ENCODE data around the gene PHF2. TPM values are rescaled to one million over a fixed set of nuclear protein-coding genes. Genes with fewer than 3 reads are reported as not detected.

Gene PHF2
- total and polyA plus RNA-seq, 2 of the 8 experiments (the other 6 are each of a cell fraction or from before 2014, with no cell fraction given), result 3.4 to 9.4 TPM

DNA sequence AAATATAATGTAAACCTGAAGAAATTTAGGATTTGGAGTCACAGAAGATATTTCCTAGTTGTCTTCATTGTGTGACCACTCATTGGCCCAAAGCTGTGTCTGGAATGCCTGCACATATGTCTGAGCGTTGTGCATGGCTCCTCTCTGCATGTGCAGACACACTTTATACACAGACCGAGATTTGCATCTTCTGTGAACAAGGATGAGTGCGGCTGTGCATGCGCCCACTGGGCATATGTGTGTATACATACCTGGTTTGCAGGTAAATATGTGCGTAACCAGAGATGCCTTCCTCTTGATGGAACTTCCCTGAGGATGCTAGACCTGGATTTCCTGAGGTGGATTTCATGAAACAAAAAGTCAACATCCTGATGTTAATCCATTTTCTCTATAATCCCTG lies 19.1 kb downstream of the PHF2 start:
- H3K4ac ChIP-seq (replicated peaks; ENCODE audit: insufficient read length, low read depth, low read length), result no peak overlapping the region
- H2BK5ac ChIP-seq (ENCODE audit: low read depth, low read length), result no peak overlapping the region
- peaks cover 0 to 11% of the 10 kb centered on the region in 2 experiments for H4K20me1 ChIP-seq (replicated peaks in 1 of 2; ENCODE audit: control insufficient read depth in 1 of 2, insufficient read depth in 2 of 2, low read length in 2 of 2)
- no peaks in the 10 kb centered on the region for H3K36me3 ChIP-seq (ENCODE audit: control insufficient read depth in 2 of 4, insufficient read depth in 4 of 4, low read length in 3 of 4)
- H4K5ac ChIP-seq (ENCODE audit: insufficient read length, low read depth, low read length), result no peak overlapping the region
- H3K4me2 ChIP-seq (ENCODE audit: insufficient read depth in 1 of 2, low read depth in 2 of 2, low read length in 2 of 2), result no peak overlapping the region
- no peak overlapping the region for H3K14ac ChIP-seq (ENCODE audit: insufficient read length)
- no peak overlapping the region for H3K18ac ChIP-seq (ENCODE audit: extremely low read depth, low read length)
- no peak overlapping the region for H2BK12ac ChIP-seq (ENCODE audit: low read depth, low read length)
- no peak for FAIRE-seq
- no peak overlapping the region for H3K56ac ChIP-seq (replicated peaks; ENCODE audit: insufficient read length, low read depth, low read length)
- H3K9ac ChIP-seq (replicated peaks in 1 of 4; ENCODE audit: extremely low read depth in 1 of 4, low read depth in 3 of 4, low read length in 3 of 4), result no peak overlapping the region
- H2AK5ac ChIP-seq (ENCODE audit: low read depth, low read length), result no peak overlapping the region
- DNase-seq (ENCODE audit: low read depth in 1 of 2, low spot score in 2 of 2), result no peak
- H3K23ac ChIP-seq (ENCODE audit: insufficient read length), result no peak overlapping the region
- CTCF ChIA-PET (ENCODE audit: partially characterized antibody), result interaction anchor here (2.6 kb wide), 1 partner anchor 8 kb away, joined by 12 read pairs; no protein-coding TSS in a partner anchor
- WGBS, 2 experiments (ENCODE audit: extremely low coverage in 1 of 2, insufficient coverage in 1 of 2, insufficient read length in 1 of 2, insufficient replicate concordance in 2 of 2, low coverage in 1 of 2, low lambda C conversion rate in 2 of 2, missing lambda C conversion rate in 1 of 2), result 93% methylated on average over 5 of the region's 5 CpGs; no CpG with 5 or more reads in 1 of the 2 experiments
- peaks cover 5% of the 10 kb centered on the region; the same call in 1 of the 2 replicates for H3K79me1 ChIP-seq (ENCODE audit: low read depth, low read length)
- H3K23me2 ChIP-seq (ENCODE audit: low read depth, low read length), result peaks cover 3% of the 10 kb centered on the region
- H3K27me3 ChIP-seq (replicated peaks in 1 of 4; ENCODE audit: control insufficient read depth in 3 of 4, extremely low read depth in 1 of 4, insufficient read depth in 3 of 4, low read length in 3 of 4), result no peaks in the 10 kb centered on the region; a peak in 1 of 7 replicates
- no peak overlapping the region for H3K4me3 ChIP-seq (ENCODE audit: extremely low read depth in 1 of 4, insufficient read depth in 2 of 4, low read depth in 3 of 4, low read length in 4 of 4)
- no peak overlapping the region for H4K8ac ChIP-seq (ENCODE audit: extremely low read depth, insufficient read depth, low read length)
- H2BK15ac ChIP-seq (ENCODE audit: low read length), result no peak overlapping the region
- H4K91ac ChIP-seq (replicated peaks; ENCODE audit: insufficient read length, low read length), result no peak overlapping the region
- peaks cover 0 to 12% of the 10 kb centered on the region in 2 experiments; a peak in 2 of 4 replicates for H3K79me2 ChIP-seq (ENCODE audit: control insufficient read depth in 1 of 2, insufficient read depth in 2 of 2, low read length in 2 of 2)
- H2BK120ac ChIP-seq (replicated peaks; ENCODE audit: low read depth, low read length), result no peak overlapping the region
- H2BK20ac ChIP-seq (ENCODE audit: low read length), result no peak overlapping the region
- POLR2A ChIA-PET (ENCODE audit: partially characterized antibody), result no interaction called here
- peaks cover 6 to 29% (median 18%) of the 10 kb centered on the region in 4 experiments for H3K4me1 ChIP-seq (replicated peaks in 1 of 4; ENCODE audit: control insufficient read depth in 3 of 4, insufficient read depth in 4 of 4, low read length in 3 of 4)
- H2AFZ ChIP-seq (ENCODE audit: low read length), result no peak overlapping the region
- H3K27ac ChIP-seq (ENCODE audit: low read depth, low read length), result no peak overlapping the region
- no peaks in the 10 kb centered on the region for H3K9me3 ChIP-seq (ENCODE audit: insufficient read depth in 2 of 2, low read depth in 1 of 2, low read length in 1 of 2)
- TF ChIP-seq NRF1 (IDR thresholded peaks at IDR 0.05; ENCODE audit: low read depth, low read length) (no peak), NANOG (IDR thresholded peaks at IDR 0.05; ENCODE audit: insufficient read depth, low read depth, low read length, poor library complexity, severe bottlenecking) (no peak), FOSL1 (IDR thresholded peaks at IDR 0.05; ENCODE audit: insufficient read depth, low read depth, low read length) (no peak), CTBP2 (IDR thresholded peaks at IDR 0.05; ENCODE audit: borderline replicate concordance, insufficient read depth, insufficient read length, low read length) (no peak)

All from H1 (cell line).